Hepatocyte (in vitro differentiated cells): ENCODE data around the gene STK11.
"Not testable (repeated sequence)": the region's sequence is repeated elsewhere in the genome, so short reads cannot be mapped to it uniquely, and the experiment has no call there.

ENCODE experiments used
- CTCF ChIP-seq: fragments of 200-600 bp; sonication (generic); IDR thresholded peaks from 2 replicates; pipeline ENCODE4 v1.5.1; 2016; ENCODE audit warnings: antibody characterized with exemption, mild to moderate bottlenecking; ENCODE audit not compliant: poor library complexity
- EZH2 ChIP-seq: fragments of 200-600 bp; sonication (generic); IDR thresholded peaks from 2 replicates; pipeline ENCODE4 v1.6.1; 2016; ENCODE audit warnings: antibody characterized with exemption, mild to moderate bottlenecking, borderline replicate concordance
- EZH2phosphoT487 ChIP-seq: fragments of 200-600 bp; sonication (generic); IDR thresholded peaks from one replicate; pipeline ENCODE4 v1.6.1; 2018; ENCODE audit warnings: antibody characterized with exemption, mild to moderate bottlenecking, low read depth, moderate library complexity; ENCODE audit not compliant: unreplicated experiment, severe bottlenecking

GRCh38 chr19:1200614-1201013 lies 5.0 kb upstream of the STK11 start:
- TF ChIP-seq CTCF, EZH2phosphoT487, EZH2: not testable (repeated sequence)
